ENCODE measurements around the gene ALK. TPM values are rescaled to one million over a fixed set of nuclear protein-coding genes. Genes with fewer than 3 reads are reported as not detected.

Gene ALK
- total and polyA plus RNA-seq, 10 of the 15 experiments (the other 5 are each of a cell fraction or from before 2014, with no cell fraction given), result 0.11 TPM; not detected in 9

DNA sequence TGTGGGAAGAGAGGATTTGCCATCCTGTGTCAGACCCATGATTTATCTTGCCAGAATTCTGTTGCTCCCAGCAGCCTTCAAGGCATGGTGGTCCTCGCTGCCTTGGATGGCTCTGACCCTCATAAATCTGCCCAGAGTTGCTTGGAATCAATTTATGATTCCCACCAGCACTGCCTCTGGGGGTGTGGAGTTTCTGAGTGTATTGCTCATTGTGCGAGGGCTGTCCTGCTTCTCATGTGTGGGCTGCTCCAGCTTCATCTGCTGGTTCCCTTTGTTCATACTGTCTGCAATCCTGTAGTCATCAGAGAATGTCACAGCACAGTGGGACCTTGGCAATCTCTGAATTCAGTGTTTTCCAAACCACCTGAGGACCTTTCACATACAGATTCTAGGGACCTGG lies 666.4 kb downstream of the ALK start:
- BruUV-seq (replicated peaks), result no TSS peak
- no peaks in the 10 kb centered on the region for H3K79me2 ChIP-seq (ENCODE audit: control insufficient read depth, insufficient read depth, low read length)
- no peak for FAIRE-seq
- TF ChIP-seq, protein P1, sequence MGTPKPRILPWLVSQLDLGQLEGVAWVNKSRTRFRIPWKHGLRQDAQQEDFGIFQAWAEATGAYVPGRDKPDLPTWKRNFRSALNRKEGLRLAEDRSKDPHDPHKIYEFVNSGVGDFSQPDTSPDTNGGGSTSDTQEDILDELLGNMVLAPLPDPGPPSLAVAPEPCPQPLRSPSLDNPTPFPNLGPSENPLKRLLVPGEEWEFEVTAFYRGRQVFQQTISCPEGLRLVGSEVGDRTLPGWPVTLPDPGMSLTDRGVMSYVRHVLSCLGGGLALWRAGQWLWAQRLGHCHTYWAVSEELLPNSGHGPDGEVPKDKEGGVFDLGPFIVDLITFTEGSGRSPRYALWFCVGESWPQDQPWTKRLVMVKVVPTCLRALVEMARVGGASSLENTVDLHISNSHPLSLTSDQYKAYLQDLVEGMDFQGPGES (IDR thresholded peaks at IDR 0.05), result no peak
- TF ChIP-seq, protein P2, sequence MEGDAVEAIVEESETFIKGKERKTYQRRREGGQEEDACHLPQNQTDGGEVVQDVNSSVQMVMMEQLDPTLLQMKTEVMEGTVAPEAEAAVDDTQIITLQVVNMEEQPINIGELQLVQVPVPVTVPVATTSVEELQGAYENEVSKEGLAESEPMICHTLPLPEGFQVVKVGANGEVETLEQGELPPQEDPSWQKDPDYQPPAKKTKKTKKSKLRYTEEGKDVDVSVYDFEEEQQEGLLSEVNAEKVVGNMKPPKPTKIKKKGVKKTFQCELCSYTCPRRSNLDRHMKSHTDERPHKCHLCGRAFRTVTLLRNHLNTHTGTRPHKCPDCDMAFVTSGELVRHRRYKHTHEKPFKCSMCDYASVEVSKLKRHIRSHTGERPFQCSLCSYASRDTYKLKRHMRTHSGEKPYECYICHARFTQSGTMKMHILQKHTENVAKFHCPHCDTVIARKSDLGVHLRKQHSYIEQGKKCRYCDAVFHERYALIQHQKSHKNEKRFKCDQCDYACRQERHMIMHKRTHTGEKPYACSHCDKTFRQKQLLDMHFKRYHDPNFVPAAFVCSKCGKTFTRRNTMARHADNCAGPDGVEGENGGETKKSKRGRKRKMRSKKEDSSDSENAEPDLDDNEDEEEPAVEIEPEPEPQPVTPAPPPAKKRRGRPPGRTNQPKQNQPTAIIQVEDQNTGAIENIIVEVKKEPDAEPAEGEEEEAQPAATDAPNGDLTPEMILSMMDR (IDR thresholded peaks at IDR 0.05 in 2 of 3, conservative IDR thresholded peaks at IDR 0.05 in 1 of 3; ENCODE audit: control insufficient read depth in 2 of 3, extremely low read depth in 1 of 3, insufficient read depth in 1 of 3, low read depth in 3 of 3, low read length in 3 of 3), result no peak
- TF ChIP-seq ZNF24 (IDR thresholded peaks at IDR 0.05) (no peak), SIX5 (IDR thresholded peaks at IDR 0.05; ENCODE audit: low read depth, low read length, severe bottlenecking) (no peak), SMAD5 (IDR thresholded peaks at IDR 0.05; ENCODE audit: low read depth) (no peak)
- TF ChIP-seq, protein P3, sequence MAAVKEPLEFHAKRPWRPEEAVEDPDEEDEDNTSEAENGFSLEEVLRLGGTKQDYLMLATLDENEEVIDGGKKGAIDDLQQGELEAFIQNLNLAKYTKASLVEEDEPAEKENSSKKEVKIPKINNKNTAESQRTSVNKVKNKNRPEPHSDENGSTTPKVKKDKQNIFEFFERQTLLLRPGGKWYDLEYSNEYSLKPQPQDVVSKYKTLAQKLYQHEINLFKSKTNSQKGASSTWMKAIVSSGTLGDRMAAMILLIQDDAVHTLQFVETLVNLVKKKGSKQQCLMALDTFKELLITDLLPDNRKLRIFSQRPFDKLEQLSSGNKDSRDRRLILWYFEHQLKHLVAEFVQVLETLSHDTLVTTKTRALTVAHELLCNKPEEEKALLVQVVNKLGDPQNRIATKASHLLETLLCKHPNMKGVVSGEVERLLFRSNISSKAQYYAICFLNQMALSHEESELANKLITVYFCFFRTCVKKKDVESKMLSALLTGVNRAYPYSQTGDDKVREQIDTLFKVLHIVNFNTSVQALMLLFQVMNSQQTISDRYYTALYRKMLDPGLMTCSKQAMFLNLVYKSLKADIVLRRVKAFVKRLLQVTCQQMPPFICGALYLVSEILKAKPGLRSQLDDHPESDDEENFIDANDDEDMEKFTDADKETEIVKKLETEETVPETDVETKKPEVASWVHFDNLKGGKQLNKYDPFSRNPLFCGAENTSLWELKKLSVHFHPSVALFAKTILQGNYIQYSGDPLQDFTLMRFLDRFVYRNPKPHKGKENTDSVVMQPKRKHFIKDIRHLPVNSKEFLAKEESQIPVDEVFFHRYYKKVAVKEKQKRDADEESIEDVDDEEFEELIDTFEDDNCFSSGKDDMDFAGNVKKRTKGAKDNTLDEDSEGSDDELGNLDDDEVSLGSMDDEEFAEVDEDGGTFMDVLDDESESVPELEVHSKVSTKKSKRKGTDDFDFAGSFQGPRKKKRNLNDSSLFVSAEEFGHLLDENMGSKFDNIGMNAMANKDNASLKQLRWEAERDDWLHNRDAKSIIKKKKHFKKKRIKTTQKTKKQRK (IDR thresholded peaks at IDR 0.05; ENCODE audit: low read depth, low read length), result no peak
- TF ChIP-seq, protein P4, sequence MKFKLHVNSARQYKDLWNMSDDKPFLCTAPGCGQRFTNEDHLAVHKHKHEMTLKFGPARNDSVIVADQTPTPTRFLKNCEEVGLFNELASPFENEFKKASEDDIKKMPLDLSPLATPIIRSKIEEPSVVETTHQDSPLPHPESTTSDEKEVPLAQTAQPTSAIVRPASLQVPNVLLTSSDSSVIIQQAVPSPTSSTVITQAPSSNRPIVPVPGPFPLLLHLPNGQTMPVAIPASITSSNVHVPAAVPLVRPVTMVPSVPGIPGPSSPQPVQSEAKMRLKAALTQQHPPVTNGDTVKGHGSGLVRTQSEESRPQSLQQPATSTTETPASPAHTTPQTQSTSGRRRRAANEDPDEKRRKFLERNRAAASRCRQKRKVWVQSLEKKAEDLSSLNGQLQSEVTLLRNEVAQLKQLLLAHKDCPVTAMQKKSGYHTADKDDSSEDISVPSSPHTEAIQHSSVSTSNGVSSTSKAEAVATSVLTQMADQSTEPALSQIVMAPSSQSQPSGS (IDR thresholded peaks at IDR 0.05; ENCODE audit: low read length), result no peak
- TF ChIP-seq, protein P5, sequence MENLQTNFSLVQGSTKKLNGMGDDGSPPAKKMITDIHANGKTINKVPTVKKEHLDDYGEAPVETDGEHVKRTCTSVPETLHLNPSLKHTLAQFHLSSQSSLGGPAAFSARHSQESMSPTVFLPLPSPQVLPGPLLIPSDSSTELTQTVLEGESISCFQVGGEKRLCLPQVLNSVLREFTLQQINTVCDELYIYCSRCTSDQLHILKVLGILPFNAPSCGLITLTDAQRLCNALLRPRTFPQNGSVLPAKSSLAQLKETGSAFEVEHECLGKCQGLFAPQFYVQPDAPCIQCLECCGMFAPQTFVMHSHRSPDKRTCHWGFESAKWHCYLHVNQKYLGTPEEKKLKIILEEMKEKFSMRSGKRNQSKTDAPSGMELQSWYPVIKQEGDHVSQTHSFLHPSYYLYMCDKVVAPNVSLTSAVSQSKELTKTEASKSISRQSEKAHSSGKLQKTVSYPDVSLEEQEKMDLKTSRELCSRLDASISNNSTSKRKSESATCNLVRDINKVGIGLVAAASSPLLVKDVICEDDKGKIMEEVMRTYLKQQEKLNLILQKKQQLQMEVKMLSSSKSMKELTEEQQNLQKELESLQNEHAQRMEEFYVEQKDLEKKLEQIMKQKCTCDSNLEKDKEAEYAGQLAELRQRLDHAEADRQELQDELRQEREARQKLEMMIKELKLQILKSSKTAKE (IDR thresholded peaks at IDR 0.05; ENCODE audit: low read depth, poor library complexity, severe bottlenecking), result no peak
- TF ChIP-seq, protein P6, sequence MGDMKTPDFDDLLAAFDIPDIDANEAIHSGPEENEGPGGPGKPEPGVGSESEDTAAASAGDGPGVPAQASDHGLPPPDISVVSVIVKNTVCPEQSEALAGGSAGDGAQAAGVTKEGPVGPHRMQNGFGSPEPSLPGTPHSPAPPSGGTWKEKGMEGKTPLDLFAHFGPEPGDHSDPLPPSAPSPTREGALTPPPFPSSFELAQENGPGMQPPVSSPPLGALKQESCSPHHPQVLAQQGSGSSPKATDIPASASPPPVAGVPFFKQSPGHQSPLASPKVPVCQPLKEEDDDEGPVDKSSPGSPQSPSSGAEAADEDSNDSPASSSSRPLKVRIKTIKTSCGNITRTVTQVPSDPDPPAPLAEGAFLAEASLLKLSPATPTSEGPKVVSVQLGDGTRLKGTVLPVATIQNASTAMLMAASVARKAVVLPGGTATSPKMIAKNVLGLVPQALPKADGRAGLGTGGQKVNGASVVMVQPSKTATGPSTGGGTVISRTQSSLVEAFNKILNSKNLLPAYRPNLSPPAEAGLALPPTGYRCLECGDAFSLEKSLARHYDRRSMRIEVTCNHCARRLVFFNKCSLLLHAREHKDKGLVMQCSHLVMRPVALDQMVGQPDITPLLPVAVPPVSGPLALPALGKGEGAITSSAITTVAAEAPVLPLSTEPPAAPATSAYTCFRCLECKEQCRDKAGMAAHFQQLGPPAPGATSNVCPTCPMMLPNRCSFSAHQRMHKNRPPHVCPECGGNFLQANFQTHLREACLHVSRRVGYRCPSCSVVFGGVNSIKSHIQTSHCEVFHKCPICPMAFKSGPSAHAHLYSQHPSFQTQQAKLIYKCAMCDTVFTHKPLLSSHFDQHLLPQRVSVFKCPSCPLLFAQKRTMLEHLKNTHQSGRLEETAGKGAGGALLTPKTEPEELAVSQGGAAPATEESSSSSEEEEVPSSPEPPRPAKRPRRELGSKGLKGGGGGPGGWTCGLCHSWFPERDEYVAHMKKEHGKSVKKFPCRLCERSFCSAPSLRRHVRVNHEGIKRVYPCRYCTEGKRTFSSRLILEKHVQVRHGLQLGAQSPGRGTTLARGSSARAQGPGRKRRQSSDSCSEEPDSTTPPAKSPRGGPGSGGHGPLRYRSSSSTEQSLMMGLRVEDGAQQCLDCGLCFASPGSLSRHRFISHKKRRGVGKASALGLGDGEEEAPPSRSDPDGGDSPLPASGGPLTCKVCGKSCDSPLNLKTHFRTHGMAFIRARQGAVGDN (IDR thresholded peaks at IDR 0.05), result no peak

More for the DNA sequence above, 666.4 kb downstream of the ALK start:
- Histone ChIP-seq H3K4me3 (no peak overlapping the region), H3K27ac (ENCODE audit: control insufficient read depth, insufficient read depth) (no peak overlapping the region), H3K36me3 (ENCODE audit: control insufficient read depth in 2 of 2, insufficient read depth in 2 of 2, low read length in 1 of 2) (no peaks in the 10 kb centered on the region), H3K9me3 (replicated peaks; ENCODE audit: control insufficient read depth, insufficient read depth, low read length) (no peaks in the 10 kb centered on the region; the same call in 2 of the 3 replicates), H3K4me1 (ENCODE audit: control insufficient read depth, insufficient read depth, low read length) (no peaks in the 10 kb centered on the region), H3K4me2 (ENCODE audit: control insufficient read depth, insufficient read depth) (no peak overlapping the region), H3K9ac (ENCODE audit: control insufficient read depth, insufficient read depth, low read length) (no peak overlapping the region), H4K20me1 (ENCODE audit: control insufficient read depth, insufficient read depth) (no peaks in the 10 kb centered on the region), H2AFZ (ENCODE audit: control insufficient read depth, low read depth, low read length) (no peak overlapping the region), H3K27me3 (replicated peaks in 1 of 2; ENCODE audit: control insufficient read depth in 2 of 2, insufficient read depth in 2 of 2, low read length in 1 of 2) (peaks cover 0 to 1% of the 10 kb centered on the region in 2 experiments; a peak in 1 of 4 replicates)
- intact Hi-C loops (cut with micrococcal nuclease; ENCODE audit: unreplicated experiment) (no loop called here), in situ Hi-C loops (cut with MboI) (no loop called here)
- ChIA-PET POLR2A (no interaction called here), CTCF (no interaction called here), SMC1A (ENCODE audit: uncharacterized antibody, unreplicated experiment) (no interaction called here), RAD21 (ENCODE audit: unreplicated experiment) (no interaction called here)
- DNase-seq (ENCODE audit: low read depth, low spot score) (no peak), ATAC-seq (no peak)
- WGBS (ENCODE audit: insufficient coverage, insufficient replicate concordance, low lambda C conversion rate, missing lambda C conversion rate), result 54% methylated on average over 2 of the region's 2 CpGs

Data from GM12878 (cell line).